AG20443 (cell line): ENCODE results near the gene TELO2.
A peak's percentile ranks its signal among the peaks of the same experiment; 100 is the strongest.

Experiments used
- DNase-seq: peaks from one replicate; pipeline ENCODE4 v3.0.0; 2012; ENCODE audit warnings: low spot score, mixed read lengths

TELO2 gene

GRCh38 chr16:1537138-1537577 is 44.0 kb downstream of the TELO2 start:
- DNase-seq = no peak

DNA sequence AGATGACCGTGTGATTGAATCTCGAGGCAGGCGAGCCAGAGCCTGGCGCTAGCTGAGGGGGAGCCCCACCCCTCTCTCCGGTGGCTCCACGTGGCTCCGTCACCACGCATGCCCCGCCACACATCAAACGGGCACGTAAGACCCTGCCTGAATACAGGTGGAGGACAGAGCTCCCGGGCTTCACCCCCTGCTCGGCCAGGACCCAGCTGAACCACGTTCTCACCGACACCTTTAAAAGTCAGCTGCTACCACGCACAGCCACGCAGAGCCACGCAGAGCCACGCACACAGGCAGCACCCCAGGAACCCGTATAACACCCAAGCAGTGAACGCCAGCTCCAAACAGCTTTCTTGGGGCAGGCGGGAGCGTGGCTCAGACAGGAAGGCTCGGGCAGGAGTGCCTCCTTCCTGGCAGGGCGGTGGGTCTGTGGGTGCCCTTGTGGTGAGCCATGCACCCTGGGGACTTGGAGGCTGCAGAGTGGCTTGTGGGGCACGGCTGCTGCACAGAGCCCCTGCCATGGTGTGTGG is 44.7 kb downstream of the TELO2 start:
- no peak for DNase-seq

DNA sequence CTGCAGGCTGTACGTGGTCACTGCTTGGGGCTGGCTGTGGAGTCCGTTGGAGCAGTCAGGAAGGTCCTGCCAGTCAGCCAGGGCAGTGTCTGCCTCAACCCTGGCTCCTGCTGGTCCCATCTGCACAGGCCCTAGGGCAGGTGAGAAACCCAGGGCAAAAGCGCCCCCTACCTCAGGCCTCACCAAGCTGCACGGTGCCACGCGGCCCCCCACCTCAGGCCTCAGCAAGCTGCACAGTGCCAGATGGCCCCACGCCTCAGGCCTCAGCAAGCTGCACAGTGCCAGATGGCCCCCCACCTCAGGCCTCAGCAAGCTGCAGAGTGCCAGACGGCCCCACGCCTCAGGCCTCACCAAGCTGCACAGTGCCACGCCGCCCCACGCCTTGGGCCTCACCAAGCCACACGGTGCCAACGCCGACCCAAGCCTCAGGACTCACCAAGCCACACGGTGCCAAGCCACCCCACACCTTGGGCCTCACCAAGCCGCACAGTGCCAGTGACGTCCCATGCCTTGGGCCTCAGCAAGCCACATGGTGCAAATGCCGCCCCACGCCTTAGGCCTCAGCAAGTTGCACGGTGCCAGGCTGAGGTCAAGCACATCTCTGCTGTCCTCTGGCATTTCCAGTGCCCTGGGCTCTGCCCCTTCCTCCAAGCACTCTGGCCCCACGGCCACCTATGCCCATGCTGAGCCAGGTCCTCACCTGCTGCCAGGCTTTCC is 45.8 kb downstream of the TELO2 start:
- DNase-seq = no peak

- DNase-seq = no peak
These were observed 46.8 kb downstream of the TELO2 start for GRCh38 chr16:1539720-1540555.

DNA sequence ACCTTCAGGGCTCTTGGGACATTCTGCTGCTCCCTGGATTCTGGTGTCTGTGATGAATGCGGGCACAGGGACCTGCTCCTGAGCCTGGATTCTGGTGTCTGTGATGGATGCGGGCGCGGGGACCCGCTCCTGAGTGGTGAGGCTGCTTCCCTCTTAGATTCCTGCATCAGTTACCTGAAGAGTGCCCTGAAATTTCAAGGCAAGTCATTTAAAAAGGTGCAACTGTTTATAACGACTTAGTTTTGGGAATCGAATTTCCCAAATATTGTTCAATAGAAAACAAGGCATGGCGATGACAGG is 47.3 kb downstream of the TELO2 start:
- DNase-seq = no peak

DNA sequence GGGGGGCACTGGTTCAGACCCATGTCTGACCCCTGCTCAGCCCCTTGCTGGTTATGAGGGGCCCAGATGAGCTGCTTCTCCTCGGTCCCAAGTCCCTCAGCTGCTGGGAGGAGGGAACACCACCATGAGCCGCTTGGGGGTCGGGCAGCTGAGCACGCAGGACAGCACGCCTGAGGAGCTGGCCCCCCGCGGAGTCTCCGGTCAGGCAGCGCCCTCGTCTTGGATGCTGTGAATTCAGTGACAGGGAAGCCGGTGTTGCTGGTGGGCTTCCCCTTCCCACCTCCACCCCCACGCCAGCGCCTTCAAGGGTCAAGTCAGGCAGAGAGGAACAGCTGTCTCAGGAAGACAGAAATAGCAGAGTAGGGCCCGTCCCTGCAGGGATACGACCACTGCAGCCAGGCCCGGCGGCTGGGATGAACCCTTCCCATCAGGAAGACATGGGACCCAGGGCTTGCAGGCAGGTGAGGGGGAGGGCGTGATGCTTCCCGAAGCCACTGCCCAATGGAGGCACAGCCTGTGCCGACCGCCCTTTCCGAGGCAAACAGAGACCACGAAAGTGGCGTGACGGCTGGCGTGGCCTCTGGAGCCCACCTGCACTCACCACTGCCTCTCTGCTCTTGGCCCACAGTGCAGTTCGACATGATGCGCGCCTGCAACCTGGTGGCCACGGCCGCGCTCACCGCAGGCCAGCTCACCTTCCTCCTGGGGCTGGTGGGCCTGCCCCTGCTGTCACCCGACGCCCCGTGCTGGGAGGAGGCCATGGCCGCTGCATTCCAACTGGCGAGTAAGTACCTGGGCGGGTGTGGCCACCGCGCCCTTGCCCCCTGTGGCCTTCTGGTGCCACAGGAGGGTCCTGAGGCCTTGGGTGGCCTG is 48.4 kb downstream of the TELO2 start:
- no peak for DNase-seq

DNA sequence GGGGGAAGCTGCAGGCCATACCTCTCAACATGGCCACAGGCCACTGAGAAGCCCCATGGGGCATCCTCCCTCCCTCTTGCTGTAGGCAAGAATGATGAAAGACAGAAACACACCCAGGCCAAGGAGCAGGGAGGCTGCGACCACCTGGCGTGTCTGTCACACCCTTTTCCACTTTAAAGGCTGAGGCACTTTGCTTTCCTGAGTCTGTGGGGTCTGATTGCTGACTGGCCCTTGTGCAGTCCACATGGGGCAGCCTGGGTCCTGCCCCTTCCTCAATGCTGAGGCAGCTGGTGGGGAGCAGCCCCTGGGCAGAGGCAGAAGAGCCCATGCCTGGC is 49.0 kb downstream of the TELO2 start:
- DNase-seq = no peak

DNA sequence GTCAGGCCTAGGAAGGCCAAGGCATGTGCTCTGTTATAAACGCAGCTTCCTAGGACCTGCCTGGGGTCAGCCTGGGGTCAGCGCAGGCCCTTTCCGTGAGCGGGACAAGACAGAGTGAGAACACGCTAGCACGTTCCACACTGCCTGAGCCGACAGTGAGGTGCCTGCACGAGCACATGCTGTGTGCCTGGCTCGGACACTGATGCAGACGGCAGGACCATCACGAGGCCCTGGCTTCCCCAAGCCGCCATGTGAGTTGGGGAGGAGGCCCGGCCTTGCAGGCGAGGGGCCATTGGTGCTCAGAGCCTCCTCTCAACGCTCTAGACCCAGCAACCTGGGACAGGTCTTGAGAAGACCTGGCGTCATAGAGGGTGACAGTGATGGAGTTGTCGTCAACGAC is 49.4 kb downstream of the TELO2 start:
- no peak for DNase-seq

- peak; percentile 60 for DNase-seq
These were observed 50.1 kb downstream of the TELO2 start for GRCh38 chr16:1543085-1543896.

DNA sequence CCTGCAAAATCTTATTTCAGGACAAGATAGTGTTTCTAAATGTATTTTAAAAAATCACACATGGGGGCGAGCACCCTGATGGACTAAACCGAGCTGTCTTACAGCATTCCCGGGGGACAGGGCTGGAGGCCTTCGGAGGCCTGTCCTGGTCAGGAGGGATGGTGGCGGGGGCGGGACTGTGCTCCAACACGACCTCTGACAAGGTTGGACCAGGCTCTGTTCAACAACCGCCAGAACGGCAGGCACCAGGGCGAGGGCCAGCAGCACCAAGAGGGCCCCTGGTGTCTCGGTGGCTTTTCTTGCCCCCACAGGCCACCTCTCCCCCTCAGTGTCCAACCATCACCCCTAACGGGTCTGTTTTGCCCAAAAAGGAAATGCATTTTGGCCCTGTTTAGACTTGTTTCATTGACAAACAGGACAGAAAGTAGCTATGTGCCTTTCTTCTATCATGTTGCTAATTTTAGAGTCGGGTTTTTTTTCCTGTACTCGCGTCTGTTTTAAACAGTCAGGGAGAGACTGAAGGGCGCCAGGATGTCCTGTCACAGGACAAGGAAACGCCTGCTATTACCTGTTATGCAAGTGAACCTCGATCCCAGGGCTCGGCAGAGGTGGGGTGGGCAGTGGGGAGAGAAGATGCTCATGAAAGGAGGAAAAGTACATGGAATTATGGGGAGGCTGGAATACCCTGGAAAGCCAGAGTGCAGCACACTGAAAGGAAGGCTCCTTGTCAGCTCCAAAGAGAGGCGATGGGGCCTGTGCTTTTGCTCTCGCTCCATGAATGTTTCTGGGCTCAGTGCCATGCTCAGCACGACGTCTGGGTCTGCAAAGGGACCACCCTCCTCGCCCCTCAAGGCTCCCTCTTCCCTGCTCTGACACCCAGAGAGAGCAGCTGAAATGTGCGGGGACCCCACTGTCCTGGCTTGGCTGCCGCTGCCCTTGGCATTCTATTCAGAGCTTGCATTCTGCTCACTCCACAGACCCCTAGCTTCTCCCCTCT is 52.2 kb downstream of the TELO2 start:
- DNase-seq = no peak

- DNase-seq = no peak
These were observed 53.3 kb downstream of the TELO2 start for GRCh38 chr16:1546430-1546829.

DNA sequence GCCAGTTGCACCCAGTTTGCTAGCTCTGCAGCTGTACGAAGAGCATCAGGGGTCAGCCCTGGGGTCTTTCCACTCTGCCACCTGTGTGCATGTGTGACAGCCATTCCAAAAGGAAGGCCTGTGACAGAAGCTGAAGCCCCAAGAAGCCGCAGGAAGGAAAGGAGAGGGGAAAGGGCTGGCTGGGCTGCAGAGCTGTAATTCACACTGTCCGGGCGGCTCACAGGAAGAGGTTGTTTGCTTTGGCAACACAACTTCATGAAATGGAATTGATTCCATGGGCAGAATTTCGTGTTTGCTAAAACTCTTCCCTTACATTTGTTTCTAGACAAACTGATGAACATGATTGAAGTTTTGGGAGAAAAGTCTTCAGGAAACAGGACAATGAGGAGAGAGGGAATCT is 55.1 kb downstream of the TELO2 start:
- no peak for DNase-seq

GRCh38 chr16:1548727-1549126 is 55.6 kb downstream of the TELO2 start:
- no peak for DNase-seq

DNA sequence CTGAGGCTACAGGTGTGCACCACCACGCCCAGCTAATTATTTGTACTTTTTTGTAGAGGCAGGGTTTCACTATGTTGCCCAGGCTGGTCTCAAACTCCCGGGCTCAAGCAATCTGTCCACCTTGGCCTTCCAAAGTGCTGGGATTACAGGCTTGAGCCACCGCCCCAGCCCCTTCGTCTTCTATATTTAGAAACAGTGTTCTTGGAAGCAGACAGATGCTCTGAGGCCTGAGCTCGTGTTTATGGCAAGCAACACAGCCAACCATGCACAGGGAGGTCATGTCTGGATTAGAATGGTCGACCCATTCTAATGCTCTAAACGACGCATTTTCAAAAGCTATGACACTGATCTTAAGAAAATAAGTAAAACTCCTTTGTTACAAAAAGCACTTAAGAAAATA is 56.9 kb downstream of the TELO2 start:
- DNase-seq = no peak

DNA sequence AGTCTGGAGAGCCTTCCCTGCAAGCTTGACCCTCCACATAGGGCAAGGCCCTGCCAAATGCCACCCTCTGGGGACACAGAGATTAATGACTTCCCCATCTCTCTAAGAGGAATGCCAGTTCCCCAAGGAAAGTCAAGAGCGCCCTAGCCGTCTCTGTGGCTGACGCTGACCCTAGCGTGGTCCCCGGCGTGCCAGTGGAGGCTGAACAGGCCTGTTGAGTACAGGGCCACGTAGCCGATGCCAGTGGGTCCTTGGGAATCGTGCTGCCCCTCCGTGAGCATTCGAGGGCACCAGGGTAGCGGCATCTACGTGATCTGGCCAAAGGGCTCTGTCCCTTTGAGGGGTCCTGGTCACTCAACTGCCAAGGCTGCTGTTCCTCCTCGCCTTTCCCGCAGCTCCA is 57.5 kb downstream of the TELO2 start:
- no peak for DNase-seq

DNA sequence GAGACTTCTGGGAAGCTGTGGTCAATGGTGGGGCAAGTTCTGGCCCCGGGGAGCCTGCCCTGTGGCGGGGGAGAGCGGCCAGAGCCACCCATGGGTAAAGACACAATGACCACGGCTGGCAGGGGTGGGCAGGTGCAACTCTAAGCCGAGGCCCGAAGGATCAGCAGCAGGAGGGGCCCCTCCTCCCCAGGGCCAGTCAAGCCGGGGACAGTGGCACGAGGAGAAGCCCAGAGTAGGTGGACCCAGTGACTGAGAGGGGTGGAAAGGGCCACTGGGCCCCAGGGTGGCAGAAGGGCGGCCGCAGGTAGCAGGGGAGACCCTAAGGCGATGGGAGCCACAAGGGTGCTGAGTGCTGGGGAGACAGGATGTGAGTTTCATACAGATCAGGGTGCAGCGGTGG is 58.0 kb downstream of the TELO2 start:
- no peak for DNase-seq

DNA sequence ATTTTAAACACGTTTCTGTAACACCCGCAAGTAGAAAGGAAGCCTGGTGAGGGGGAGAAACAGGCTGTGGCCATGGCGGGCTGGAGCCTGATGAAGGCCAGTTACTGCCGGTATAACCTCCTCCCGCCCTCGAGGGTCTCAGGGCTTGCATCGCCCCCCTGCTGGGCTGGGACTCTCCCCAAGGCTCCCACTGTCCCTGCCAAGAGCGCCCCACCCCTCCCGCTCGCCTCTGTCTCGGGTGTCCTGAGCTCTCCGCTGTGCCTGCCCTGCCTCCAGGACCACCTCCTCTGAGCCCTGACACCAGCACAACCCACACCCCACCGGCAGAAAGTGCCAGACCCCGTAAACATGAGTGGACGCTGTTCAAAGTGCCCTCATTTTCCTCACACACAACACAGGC is 59.0 kb downstream of the TELO2 start:
- DNase-seq = no peak

DNA sequence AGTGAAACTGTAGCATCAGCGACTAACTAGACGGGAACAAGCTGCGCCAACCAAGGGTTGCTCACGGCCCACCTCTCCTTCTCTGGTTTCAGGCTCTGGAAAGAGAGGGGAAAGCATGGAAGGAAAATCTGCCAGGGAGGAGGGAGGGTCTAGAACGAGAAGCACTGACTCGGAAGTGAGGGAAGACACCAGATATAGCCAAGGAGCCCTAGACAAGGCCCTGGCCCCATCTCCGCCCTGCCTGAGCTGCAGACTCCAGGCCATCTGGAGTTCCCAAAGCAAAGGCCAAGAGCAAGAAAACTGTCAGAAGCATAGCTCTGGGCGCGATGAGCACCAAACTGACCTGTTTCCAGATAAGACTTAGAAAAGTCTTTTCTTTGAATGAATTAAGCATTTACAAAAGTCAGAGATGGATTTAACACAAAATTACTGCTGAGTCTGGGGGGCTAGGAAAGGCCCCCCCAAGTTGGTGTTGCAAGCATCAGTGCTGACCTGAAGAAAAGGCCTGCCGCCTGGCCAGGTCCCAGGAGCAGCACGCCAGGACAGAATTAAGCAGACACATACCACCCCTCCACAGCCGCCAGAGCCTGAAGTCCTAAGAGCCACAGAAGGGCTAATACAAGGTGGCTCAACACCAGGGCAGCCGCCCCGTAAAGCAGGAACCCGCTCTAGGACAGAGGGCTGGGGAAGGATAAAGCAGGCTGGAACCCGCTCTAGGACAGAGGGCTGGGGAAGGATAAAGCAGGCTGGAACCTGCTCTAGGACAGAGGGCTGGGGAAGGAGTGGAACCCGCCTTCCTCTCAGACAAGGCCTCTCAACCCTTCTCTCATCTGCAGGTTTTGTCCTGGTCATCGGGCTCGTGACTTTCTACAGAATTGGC is 61.0 kb downstream of the TELO2 start:
- DNase-seq = no peak

GRCh38 chr16:1554826-1555445 is 61.8 kb downstream of the TELO2 start:
- no peak for DNase-seq
